Measurements from ENCODE around the gene RPIA. TPM values are rescaled to one million over a fixed set of nuclear protein-coding genes. Genes with fewer than 3 reads are reported as not detected.
"Not testable (repeated sequence)": the region's sequence is repeated elsewhere in the genome, so short reads cannot be mapped to it uniquely, and the experiment has no call there.

Gene RPIA
- total RNA-seq, 2 donors from 2014 or later, result 4.1 to 4.7 TPM

- Histone ChIP-seq H3K9me3 (peaks cover 13% of the 10 kb centered on the region), H3K4me1 (ENCODE audit: control insufficient read depth in 1 of 2, low read depth in 2 of 2) (no peaks in the 10 kb centered on the region), H3K36me3 (no peaks in the 10 kb centered on the region), H3K4me3 (no peak overlapping the region), H3K27me3 (replicated peaks; ENCODE audit: insufficient read depth) (no peaks in the 10 kb centered on the region), H3K27ac (no peak overlapping the region)
- DNase-seq (ENCODE audit: low spot score) (no peak), ATAC-seq (ENCODE audit: insufficient number of reproducible peaks, low FRiP score, low read depth) (no peak)
- no peak for TF ChIP-seq CTCF (IDR thresholded peaks at IDR 0.05)
These were observed 62.5 kb downstream of the RPIA start for GRCh38 chr2:88753833-88754584.

- no peak overlapping the region for H3K4me3 ChIP-seq
- H3K27me3 ChIP-seq (replicated peaks; ENCODE audit: insufficient read depth), result no peaks in the 10 kb centered on the region
- H3K9me3 ChIP-seq, result peaks cover 18% of the 10 kb centered on the region
- DNase-seq (ENCODE audit: low spot score) (no peak), ATAC-seq (ENCODE audit: insufficient number of reproducible peaks, low FRiP score, low read depth) (no peak)
- H3K36me3 ChIP-seq, result no peaks in the 10 kb centered on the region
- no peak overlapping the region for H3K27ac ChIP-seq
- no peaks in the 10 kb centered on the region for H3K4me1 ChIP-seq (ENCODE audit: control insufficient read depth in 1 of 2, low read depth in 2 of 2)
- TF ChIP-seq CTCF (IDR thresholded peaks at IDR 0.05), result no peak
These were observed 63.3 kb downstream of the RPIA start for GRCh38 chr2:88754585-88755320.

GRCh38 chr2:88755836-88756235 is 64.4 kb downstream of the RPIA start:
- no peak for TF ChIP-seq CTCF (IDR thresholded peaks at IDR 0.05)
- Histone ChIP-seq H3K4me1 (ENCODE audit: control insufficient read depth in 1 of 2, low read depth in 2 of 2) (no peaks in the 10 kb centered on the region), H3K27me3 (replicated peaks; ENCODE audit: insufficient read depth) (no peaks in the 10 kb centered on the region), H3K4me3 (no peak overlapping the region), H3K9me3 (peaks cover 18% of the 10 kb centered on the region), H3K36me3 (no peaks in the 10 kb centered on the region), H3K27ac (no peak overlapping the region)
- ATAC-seq (ENCODE audit: insufficient number of reproducible peaks, low FRiP score, low read depth), result no peak
- DNase-seq (ENCODE audit: low spot score), result no peak

- DNase-seq (ENCODE audit: low spot score), result no peak
- Histone ChIP-seq H3K4me3 (no peak overlapping the region), H3K9me3 (peaks cover 18% of the 10 kb centered on the region), H3K36me3 (no peaks in the 10 kb centered on the region), H3K27me3 (replicated peaks; ENCODE audit: insufficient read depth) (no peaks in the 10 kb centered on the region), H3K27ac (no peak overlapping the region), H3K4me1 (ENCODE audit: control insufficient read depth in 1 of 2, low read depth in 2 of 2) (no peaks in the 10 kb centered on the region)
- no peak for TF ChIP-seq CTCF (IDR thresholded peaks at IDR 0.05)
- no peak for ATAC-seq (ENCODE audit: insufficient number of reproducible peaks, low FRiP score, low read depth)
These were observed 65.6 kb downstream of the RPIA start for GRCh38 chr2:88757025-88757424.

GRCh38 chr2:88758702-88759101 is 67.2 kb downstream of the RPIA start:
- DNase-seq (ENCODE audit: low spot score); ATAC-seq (ENCODE audit: insufficient number of reproducible peaks, low FRiP score, low read depth): not testable (repeated sequence)

More at GRCh38 chr2:88758702-88759101, 67.2 kb downstream of the RPIA start:
- peaks cover 18% of the 10 kb centered on the region for H3K9me3 ChIP-seq
- H3K4me3 ChIP-seq; H3K4me1 ChIP-seq (ENCODE audit: control insufficient read depth in 1 of 2, low read depth in 2 of 2); H3K27ac ChIP-seq; H3K27me3 ChIP-seq (replicated peaks; ENCODE audit: insufficient read depth); H3K36me3 ChIP-seq: not testable (repeated sequence)
